VCaP (cell line): ENCODE measurements around the gene RASL11B.

Experiments used
- H3K27ac ChIP-seq: fragments of 450-650 bp; 2 replicates; pipeline ENCODE4 v1.5.1; 2017
- TF ChIP-seq, protein P1 (sequence below): fragments of 450-650 bp; conservative IDR thresholded peaks from 2 replicates; pipeline ENCODE4 v1.5.1; 2017; ENCODE audit warnings: mild to moderate bottlenecking, moderate library complexity

Gene RASL11B

DNA sequence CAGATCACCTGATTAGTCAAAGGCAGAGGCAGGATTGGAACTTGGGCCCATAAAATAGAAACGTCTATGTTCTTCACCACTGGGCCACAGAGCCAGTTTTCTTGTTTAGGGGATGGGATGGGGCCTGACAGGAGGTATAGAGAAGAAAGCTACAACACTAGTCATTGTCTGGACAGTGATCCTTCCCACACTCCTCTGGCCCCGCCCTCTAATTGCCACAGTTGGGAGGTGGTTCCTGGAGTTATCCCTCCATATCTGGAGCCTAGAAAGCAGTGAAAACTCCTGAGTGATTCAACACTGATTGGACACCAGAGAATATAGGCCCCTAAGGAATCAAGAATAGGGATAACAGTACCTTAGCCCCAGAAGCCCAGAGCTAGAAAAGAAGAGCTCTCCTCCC, 22.9 kb downstream of the RASL11B start:
- TF ChIP-seq, protein P1, sequence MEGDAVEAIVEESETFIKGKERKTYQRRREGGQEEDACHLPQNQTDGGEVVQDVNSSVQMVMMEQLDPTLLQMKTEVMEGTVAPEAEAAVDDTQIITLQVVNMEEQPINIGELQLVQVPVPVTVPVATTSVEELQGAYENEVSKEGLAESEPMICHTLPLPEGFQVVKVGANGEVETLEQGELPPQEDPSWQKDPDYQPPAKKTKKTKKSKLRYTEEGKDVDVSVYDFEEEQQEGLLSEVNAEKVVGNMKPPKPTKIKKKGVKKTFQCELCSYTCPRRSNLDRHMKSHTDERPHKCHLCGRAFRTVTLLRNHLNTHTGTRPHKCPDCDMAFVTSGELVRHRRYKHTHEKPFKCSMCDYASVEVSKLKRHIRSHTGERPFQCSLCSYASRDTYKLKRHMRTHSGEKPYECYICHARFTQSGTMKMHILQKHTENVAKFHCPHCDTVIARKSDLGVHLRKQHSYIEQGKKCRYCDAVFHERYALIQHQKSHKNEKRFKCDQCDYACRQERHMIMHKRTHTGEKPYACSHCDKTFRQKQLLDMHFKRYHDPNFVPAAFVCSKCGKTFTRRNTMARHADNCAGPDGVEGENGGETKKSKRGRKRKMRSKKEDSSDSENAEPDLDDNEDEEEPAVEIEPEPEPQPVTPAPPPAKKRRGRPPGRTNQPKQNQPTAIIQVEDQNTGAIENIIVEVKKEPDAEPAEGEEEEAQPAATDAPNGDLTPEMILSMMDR = no peak
- H3K27ac ChIP-seq = no peak overlapping the region

DNA sequence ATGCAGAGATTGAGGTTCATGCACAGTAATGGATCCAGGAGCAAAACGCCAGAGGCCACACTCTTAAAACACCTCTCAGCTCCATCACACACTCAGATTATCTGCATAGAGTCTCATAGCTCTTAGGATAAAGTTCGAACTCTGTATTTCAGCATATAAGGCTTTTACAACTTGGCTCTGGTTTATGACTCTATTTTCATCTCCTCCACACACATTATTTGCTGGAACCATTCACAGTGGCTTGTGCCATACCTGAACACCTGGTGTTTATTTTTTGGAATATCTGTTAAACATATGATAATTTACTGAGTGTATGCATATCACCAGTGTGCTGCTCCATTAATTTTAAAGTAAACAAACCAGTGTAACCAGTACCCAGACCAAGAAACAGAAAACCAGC, 27.2 kb downstream of the RASL11B start:
- no peak overlapping the region for H3K27ac ChIP-seq
- TF ChIP-seq, protein P1 = no peak

DNA sequence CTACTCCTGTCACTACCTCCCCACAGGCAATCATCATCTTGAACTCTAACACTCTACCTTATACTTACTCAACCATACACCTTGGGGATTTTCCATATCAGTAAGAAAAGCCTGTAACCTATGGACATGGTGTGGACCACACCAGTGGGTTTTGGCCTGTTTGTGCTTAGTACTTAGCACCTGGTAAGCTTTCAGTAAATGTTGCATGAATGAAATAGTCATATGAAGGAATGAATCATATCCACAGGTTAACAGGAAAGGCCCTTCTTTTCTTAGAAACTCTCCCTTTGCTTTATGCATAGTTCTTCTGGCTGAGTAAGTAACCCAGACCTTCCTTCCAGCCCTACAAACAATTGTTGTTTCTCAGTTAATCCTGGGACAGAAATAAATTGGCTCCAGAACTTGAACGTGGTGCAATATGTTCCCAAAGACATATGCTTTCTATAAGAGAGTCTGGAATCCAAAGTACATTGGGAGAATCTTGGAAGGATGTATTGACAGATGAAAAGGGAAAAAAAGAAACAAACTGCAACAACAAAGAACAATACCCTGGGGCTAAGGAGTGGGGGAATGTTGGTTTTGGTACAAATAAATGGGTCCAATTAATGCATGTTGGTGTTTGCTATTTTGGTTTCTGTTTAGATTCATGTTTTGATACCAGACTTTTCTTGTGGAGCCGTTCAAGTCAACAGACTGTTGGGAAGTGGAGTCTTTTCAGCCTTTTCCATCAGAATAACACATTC, 27.8 kb downstream of the RASL11B start:
- no peak overlapping the region for H3K27ac ChIP-seq
- TF ChIP-seq, protein P1 = no peak

DNA sequence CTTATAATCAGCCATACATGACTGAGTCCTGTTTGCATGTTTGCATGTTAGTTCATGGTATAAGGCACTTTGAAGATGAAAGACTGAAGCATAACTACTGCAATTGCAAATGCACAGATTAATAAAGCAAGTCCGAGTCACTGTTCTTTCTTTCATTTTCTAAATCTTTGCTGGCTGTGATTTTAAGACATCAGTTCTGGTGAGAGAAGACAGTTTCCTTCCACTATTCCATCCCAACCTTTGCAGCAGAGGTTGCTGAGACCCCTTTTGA, 28.3 kb downstream of the RASL11B start:
- TF ChIP-seq, protein P1 = no peak
- H3K27ac ChIP-seq = no peak overlapping the region

DNA sequence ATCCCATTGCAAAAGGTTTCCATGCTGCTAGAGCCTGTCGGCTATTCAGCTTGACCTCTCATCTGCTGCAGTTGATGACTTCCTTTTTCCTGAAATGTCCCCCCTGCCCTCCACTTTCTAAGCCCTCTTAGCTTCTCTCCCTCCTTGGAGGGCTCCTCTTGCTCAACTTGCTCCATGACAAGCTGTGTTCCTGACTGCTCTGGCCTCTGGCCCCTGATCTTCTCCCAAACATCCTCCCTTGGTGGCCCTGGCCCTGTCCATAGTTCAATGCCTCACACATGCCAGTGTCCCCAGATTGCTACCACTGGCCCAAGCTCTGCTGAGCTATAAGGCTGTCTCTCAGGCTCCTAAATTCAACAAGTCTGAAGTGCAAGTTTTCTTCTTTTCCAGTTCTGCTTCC, 29.6 kb downstream of the RASL11B start:
- H3K27ac ChIP-seq = no peak overlapping the region
- TF ChIP-seq, protein P1 = no peak

DNA sequence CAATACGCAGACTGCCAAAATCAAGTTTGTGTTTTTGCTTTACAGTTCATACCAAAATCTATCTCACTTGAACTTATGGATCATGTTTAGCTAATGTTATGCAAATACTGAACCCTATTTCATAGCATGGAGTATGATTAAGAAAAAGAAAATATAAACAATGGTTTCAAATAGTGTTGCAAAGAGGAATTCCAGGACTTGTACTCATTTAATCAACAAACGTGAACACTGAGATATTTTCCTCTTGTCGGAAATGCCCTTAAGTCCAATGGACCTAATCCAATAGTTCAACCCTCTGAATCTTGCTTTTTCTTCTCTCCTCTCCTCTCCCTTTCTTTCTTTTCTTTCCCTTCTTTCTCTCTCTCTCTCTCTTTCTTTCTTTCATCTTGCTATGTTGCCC, 30.8 kb downstream of the RASL11B start:
- H3K27ac ChIP-seq = no peak overlapping the region
- TF ChIP-seq, protein P1 = no peak

DNA sequence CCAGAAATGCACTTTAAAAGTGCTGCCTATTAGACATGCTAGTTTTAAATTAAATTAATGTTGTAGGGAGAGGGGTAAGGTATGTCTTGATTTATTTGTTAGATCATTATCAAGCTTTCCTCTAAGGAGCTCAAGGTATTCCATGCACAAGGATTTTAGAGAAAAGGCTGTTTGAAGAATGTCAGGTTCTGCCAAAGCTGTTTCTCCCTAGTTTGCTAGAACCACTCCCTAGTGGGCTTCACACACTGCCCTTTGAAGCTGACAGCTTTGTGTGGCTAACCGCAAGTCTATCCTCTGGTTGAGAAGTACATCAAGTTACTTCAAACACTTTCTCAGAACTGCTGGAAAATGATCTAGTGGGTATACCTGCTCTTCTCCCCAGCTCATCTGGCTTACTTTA, 32.3 kb downstream of the RASL11B start:
- H3K27ac ChIP-seq = no peak overlapping the region
- TF ChIP-seq, protein P1 = no peak
